Breast epithelium (tissue), 3 donors: Measurements from ENCODE around the gene PCBP3.

ENCODE experiments used
- POLR2A ChIP-seq: fragments of 450-650 bp; IDR thresholded peaks from one replicate; pipeline ENCODE4 v1.6.1; 2016; ENCODE audit warnings: antibody characterized with exemption, mild to moderate bottlenecking, moderate library complexity
- POLR2AphosphoS5 ChIP-seq, 3 donors: sonication (generic); formaldehyde crosslinking; IDR thresholded peaks; one replicate each; pipeline ENCODE4 v1.6.1; 2017; ENCODE audit warnings: antibody characterized with exemption in 3 of 3
- TF ChIP-seq, protein P1 (sequence below), 3 donors: fragments of 450-650 bp; IDR thresholded peaks; one replicate each; pipeline ENCODE4 v1.5.1; 2016 to 2017; ENCODE audit warnings: antibody characterized with exemption in 3 of 3, mild to moderate bottlenecking in 3 of 3, moderate library complexity in 3 of 3

DNA sequence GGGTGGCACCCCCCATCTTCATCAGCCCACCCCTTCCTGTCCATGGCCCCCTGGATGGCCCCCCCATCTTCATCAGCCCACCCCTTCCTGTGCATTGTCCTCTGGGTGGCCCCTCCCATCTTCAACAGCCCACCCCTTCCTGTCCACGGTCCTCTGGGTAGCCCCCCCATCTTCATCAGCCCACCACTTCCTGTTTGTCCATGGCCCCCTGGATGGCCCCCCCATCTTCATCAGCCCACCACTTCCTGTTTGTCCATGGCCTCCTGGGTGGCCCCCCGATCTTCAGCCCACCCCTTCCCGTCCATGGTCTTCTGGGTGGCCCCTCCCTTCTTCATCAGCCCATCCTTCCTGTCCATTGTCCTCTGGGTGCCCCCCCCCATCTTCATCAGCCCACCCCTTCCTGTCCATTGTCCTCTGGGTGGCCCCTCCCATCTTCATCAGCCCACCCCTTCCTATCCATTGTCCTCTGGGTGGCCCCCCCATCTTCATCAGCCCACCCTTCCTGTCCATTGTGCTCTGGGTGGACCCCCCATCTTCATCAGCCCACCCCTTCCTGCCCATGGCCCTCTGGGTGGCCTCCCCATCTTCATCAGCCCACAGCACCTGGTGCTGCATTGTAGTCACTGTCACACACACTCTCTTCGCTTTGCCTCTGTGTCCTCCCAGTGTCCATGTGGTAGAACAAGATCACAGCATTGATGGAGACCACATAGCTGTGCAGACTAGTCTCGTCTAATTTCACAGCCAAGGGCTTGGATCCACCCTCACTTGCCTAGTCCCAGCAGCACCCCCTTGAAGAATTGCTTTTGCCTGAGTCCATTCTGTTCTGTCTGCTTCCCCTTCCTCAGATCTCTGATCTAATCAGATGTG is 95.9 kb downstream of the PCBP3 start:
- TF ChIP-seq, protein P1, sequence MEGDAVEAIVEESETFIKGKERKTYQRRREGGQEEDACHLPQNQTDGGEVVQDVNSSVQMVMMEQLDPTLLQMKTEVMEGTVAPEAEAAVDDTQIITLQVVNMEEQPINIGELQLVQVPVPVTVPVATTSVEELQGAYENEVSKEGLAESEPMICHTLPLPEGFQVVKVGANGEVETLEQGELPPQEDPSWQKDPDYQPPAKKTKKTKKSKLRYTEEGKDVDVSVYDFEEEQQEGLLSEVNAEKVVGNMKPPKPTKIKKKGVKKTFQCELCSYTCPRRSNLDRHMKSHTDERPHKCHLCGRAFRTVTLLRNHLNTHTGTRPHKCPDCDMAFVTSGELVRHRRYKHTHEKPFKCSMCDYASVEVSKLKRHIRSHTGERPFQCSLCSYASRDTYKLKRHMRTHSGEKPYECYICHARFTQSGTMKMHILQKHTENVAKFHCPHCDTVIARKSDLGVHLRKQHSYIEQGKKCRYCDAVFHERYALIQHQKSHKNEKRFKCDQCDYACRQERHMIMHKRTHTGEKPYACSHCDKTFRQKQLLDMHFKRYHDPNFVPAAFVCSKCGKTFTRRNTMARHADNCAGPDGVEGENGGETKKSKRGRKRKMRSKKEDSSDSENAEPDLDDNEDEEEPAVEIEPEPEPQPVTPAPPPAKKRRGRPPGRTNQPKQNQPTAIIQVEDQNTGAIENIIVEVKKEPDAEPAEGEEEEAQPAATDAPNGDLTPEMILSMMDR (IDR thresholded peaks at IDR 0.05), result no peak
- TF ChIP-seq POLR2A (no peak), POLR2AphosphoS5 (IDR thresholded peaks at IDR 0.05) (no peak)
